Left hindlimb (tissue), 1 donor: ENCODE results near the gene PFDN5.

Experiments used
- DNase-seq: peaks from one replicate; pipeline ENCODE4 v3.0.0-alpha.2; 2018

Gene PFDN5

DNA sequence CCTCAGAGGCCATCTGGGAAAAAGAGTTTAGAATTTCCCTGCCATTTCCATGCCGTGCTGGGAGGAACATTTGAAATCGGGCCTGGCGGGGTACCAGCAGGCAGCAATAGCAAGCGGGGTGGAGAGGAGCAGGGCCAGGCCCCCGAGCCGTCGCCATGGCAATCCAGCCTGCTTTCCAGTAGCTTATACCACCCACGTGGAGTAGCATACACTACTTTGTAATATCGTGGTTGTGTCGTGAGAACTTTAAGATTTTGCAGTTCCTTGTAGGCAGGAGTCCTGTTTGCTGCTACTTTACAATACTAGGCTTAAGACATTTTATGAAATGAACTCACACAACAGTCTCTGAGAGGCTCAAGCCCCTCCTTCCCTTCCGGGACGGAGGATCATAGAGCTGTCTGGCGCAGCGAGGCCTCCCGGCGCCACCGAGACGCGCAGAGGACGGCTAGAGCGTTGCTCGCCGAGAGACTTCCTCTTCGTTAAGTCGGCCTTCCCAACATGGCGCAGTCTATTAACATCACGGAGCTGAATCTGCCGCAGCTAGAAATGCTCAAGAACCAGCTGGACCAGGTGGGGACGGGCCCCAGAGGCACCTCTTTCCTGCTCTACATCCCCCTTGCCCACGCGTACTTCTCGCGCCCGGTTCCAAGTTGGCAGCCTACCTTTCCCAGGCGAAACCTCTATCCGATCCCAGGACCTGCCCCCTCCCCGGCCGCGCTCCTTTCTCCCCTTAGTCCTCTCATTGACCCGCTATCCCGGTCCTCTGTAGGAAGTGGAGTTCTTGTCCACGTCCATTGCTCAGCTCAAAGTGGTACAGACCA is at the start of gene PFDN5:
Gene PFDN5, plus strand, starts transcription at position 473 of the 821 bp plus-strand sequence. Its CDS starts 26 bp downstream, at position 499.
- DNase-seq = peak; percentile 94

DNA sequence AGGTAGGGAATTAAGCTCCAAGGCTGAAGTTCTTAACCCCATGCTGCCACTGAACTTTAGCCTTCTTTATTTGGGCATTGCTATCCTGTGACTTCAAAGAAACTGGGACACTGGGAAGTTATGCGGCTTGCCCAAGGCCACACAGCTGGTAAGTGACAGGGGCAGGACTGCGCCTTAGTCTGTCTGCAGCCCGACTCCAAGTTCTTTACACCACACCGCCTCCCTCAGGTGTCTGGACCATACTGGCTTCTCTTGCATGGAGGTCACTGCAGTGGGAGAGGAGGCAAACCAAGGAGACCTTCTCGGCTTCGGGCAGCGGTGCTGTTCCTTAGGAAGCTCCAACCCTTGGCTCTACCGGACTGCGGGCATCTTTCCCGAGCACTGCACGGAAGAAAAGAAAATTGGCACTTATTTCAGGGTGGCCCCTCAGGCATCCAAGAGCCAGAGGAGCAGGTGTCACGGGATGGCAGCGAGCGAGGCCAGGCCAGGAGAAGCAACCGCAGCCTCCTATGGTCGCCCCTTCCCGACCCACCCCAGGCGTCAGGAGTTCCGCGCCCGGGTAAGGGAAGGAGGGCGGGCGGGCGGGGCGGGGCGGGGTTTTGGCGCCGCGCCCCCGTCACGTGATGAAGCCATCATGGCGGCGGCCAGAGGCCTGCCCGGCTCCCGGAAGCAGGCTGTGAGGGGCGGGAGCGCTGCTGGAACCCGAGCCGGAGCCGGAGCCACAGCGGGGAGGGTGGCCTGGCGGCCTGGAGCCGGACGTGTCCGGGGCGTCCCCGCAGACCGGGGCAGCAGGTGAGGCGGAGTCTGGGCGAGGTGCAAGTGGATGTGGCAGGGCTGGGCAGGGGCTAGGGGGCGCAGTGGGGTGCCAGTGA is 43.6 kb upstream of the PFDN5 start:
- peak; percentile 94 for DNase-seq

DNA sequence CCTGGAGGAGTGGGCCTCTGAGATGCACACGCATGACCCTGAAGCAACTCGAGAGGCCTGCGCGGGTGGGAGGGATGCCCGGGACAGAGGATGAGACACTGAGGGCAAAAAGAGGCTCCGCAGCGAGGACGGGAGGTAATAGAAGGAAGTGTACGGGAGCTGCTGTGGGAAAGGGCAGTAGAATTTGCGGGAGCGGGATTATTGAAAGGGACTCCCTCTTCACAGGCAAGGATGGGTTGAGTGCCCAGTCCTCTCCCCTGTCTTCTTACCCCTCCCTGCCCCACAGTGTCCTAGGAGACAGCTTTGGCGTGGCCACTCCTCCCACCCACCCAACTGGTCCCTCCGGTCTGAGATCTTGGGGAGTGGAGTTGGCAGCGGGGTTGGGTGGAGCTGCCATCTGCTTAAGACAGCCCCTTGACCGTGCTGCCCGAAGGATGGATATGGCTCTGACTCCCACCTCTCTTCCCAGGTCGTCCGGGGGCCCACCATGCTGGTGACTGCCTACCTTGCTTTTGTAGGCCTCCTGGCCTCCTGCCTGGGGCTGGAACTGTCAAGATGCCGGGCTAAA is 42.9 kb upstream of the PFDN5 start:
- DNase-seq = no peak

DNA sequence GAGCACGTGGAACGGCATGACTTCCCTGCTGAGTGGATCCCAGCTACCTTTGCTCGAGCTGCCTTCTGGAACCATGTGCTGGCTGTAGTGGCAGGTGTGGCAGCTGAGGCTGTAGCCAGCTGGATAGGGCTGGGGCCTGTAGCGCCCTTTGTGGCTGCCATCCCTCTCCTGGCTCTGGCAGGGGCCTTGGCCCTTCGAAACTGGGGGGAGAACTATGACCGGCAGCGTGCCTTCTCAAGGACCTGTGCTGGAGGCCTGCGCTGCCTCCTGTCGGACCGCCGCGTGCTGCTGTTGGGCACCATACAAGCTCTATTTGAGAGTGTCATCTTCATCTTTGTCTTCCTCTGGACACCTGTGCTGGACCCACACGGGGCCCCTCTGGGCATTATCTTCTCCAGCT is 42.0 kb upstream of the PFDN5 start:
- no peak for DNase-seq

DNA sequence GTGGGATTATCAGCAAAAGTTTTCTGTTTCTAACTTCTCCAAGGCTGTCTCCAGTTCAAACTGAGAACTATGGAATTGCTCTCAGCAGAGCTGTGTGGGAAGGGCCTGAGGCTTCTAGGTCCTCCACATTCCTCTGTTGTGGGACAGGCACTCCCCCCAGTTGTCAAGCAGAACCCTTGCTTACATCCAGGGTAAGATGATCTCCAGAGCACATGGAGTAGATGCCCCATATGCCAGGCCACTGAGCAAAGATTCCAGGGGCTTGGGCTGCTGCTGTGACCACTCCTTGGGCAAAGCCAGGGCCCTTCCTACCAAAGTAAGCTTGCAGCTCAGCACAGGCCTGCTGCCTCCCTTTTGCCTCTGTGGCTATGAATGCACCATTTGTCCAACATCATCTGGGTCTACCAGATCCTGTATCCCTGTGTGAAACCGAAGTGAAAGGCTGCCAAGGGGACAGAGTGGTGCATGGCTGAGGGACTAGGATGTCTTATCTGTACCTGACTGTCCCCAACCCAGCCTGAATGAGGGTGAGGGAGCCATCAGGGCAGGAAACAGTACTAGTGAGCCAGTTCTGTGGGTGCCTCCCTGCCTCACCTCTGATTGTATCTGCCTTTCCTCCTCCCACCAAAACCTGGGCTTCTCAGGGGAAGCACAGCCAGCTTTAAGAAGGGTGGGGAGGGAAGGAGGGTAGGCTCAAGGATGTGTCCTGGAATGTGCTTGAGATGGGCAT is 40.4 kb upstream of the PFDN5 start:
- no peak for DNase-seq

DNA sequence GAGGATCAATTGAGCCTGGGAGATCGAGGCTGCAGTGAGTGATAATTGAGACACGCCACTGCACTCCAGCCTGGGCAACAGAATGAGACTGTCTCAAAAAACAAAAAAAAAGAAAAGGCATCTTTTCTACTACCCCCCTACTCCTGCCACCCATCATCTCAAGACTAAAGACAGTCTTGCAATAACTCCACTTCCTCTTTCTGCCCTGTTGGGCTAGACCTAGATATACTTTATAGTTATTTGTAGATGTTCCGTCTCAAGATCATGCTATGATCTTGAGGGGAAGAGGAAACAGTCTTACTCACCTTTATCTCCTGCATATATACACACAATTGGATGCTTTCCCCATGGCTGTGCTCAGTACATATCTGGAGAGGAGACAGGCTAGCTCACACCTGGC is 39.3 kb upstream of the PFDN5 start:
- DNase-seq = no peak

DNA sequence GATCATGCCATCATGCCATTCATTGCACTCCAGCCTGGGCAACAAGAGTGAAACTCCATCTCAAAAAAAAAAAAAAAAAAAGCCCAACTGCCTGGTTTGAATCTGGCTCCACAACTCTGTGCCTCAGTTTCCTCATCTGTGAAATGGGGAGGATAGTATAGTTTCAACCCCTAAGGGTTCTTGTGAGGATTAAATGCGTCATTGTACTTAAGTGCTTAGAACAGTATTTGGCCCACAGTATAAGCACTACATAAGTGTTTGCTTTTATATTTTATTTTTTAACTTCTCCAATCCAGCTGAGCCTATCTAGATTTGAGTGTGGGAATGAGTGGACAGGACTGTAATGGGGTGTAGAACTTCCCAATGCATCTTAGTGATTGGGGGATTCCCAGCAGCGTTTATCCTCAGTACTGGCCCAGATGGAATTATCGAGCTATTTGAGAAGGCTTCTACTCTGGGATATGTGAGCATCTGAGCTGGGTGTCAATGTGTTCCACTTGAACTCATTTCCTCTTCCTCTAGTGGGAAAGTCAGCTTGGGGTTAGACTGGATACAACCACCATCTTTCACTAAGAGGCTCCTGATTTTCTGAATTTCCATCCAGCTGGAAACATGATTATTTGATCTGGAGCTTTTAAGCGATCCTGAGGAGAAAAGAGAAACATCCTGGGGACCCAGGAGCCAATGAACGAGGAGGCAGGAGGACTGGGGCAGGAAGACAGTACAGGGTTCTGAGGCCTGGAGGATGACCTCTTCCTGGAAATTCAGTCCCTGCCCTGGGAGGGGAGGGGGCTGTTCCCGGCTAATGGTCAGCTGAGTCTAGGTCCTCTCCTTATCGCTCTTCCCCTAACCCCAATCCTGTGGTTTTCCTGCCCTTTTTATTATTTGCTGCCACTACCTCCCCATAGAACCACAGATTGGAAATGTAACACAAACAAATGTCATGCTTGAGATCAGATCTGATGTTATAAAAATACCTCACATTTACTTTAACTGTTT is 36.5 kb upstream of the PFDN5 start:
- DNase-seq = no peak

DNA sequence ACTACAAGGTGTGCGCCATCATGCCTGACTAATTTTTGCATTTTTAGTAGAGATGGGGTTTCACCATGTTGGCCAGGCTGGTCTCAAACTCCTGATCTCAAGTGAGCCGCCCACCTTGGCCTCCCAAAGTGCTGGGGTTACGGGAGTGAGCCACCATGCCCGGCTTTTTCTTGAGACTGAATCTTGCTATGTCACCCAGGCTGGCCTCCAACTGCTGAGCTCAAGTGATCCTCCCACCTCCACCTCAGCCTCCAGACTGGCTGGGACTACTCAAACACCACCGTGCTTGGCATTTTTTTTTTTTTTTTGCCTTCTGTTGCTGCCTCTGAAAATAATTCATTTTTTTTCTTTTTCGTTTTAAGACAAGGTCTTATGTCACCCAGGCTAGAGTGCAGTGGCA is 35.5 kb upstream of the PFDN5 start:
- no peak for DNase-seq

DNA sequence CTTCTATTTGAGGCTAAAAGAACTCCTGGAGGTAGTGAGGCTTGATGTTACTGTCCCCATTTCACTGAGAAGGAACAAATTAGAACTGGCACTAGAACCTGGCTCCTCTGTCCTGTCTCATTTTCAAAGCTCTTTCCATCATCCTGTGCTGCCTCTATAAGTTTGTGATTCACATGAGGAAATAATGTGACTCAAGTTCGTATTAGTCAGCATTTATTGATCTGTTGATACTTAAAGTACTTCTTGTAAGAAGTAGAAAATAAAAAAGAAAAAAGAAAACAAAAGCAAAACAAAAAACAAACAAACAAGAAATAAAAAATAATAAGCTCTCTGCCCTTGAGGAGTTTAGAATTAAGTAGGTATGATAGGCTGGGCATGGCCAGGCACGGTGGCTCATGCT is 29.6 kb upstream of the PFDN5 start:
- DNase-seq = no peak

DNA sequence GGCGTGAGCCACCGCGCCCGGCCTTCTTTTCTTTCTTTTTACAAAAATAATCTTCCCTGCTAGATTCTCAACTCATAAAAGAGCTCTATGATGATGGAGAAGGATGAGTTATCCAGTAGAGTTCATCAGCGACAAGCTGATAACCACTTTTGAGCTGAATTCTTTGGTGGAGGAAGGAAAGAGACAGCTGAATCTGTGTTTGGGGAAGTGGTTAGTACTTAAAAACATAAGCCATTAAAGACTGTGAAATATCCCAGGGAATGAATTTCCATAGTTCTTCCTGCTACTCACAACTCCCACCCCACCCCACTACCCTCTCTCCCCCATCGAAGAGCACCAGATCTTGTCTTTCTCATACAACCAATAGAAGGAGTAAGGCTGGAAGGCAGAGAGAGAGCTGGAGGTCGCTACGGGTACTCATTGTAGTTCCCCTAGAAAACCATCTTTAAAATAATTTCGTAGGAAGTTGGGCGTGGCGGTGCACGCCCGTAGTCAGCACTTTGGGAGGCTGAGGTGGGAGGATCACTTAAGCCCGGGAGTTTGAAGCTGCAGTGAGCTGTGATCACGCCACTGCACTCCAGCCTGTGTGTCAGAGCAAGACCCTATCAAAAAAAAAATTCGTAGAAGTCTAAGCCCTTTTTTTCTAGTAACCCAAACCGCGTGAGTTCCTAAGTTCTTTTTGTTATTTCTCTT is 27.9 kb upstream of the PFDN5 start:
- no peak for DNase-seq

DNA sequence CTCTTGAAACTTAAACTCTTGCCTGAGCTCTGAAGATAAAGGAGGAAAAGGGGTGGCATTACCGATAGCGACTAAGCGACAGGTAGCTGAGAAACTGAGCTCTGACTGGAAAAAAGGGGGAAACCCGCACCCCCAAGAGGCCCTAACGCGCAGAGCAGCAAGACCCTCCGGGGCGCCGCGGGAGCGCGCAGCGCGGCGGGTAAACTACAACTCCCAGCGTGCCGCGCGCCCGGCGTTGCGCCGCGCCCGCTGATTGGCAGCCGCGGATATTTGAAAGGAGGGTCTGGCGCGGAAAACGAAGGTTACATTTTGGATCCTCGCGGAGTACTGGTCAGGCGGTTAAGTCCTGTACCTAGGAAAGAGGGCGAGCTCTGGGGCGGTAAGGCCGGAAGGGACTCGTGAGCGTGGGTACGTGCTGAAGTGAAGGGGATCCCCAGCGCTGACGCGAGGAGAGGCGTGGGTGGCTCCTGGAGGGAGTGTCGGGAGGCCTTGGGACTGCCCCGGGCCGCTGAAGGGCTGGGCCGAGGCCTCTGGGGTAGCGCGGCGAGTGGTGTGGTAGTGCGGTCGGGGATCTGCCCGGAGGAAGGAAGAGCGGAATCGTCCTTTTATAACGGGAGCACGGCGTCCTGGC is 27.2 kb upstream of the PFDN5 start, which contains the start of gene ESPL1:
Gene ESPL1, plus strand, starts transcription at position 301 of the 631 bp plus-strand sequence. CDS start 468 bp downstream, outside the sequence.
- peak; percentile 88 for DNase-seq

DNA sequence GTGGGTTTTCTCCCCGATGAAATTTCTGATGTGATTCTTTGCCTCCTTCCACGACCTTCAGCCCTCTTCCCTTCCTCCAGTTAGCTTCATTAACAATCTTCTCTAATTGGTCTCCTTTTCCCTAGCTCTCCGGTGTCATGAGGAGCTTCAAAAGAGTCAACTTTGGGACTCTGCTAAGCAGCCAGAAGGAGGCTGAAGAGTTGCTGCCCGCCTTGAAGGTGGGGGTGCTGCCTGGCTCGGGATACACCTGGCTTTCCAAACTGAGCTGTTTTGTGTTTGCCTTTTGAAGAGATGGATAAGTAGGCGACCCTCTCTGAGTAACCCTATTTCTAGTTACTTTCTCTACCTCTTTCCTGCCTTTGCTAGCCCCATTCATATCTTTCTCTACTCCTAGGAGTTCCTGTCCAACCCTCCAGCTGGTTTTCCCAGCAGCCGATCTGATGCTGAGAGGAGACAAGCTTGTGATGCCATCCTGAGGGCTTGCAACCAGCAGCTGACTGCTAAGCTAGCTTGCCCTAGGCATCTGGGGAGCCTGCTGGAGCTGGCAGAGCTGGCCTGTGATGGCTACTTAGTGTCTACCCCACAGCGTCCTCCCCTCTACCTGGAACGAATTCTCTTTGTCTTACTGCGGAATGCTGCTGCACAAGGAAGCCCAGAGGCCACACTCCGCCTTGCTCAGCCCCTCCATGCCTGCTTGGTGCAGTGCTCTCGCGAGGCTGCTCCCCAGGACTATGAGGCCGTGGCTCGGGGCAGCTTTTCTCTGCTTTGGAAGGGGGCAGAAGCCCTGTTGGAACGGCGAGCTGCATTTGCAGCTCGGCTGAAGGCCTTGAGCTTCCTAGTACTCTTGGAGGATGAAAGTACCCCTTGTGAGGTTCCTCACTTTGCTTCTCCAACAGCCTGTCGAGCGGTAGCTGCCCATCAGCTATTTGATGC is 26.4 kb upstream of the PFDN5 start:
- DNase-seq = no peak

DNA sequence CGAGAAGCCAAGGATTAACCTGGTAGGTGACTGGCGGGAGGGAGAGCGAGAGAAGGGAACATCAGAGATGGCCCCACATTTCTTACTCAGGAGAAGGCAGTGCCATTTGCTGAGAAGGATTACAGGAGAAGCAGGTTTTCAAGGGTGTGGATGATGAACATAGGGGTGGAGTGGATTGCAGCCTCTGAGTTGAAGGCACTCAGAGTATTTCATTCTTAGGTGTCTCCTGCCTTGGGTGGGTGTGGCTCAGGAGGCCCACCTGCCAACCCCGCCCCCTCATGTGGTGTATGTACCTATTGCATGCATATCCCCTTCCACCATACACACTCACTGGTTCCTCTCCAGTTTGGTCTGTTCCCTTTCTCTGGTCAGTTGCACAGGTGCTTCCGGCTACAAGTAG is 20.9 kb upstream of the PFDN5 start:
- DNase-seq = no peak

DNA sequence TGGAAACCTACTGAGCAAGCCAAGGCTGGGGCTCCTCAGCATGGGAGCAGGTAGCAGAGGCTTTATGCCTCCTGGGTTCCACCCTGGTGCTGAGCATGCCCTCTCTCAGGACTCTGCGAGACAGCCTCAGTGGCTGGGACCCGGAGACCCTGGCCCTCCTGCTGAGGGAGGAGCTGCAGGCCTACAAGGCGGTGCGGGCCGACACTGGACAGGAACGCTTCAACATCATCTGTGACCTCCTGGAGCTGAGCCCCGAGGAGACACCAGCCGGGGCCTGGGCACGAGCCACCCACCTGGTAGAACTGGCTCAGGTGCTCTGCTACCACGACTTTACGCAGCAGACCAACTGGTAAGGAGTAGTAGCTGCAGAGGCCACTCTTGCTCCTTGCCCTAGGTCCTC is 18.8 kb upstream of the PFDN5 start:
- no peak for DNase-seq

DNA sequence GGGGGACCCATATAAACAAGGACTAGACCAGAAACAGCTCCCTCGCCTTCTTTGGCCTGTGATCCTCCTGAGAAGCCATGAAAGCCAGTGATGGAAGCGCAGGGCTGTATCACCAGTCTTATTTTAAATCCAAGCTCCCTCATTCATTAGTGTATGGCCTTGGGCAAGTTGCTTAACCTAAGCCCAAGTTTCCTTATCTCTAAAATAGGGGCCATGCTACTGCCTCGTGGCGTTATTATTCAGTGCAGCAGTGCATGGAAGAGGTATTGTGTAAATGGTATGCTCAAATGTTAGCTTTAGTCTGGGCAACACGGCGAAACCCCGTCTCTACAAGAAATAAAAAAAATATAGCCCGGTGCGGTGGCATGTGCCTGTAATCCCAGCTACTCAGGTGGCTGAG is 17.4 kb upstream of the PFDN5 start:
- DNase-seq = no peak

DNA sequence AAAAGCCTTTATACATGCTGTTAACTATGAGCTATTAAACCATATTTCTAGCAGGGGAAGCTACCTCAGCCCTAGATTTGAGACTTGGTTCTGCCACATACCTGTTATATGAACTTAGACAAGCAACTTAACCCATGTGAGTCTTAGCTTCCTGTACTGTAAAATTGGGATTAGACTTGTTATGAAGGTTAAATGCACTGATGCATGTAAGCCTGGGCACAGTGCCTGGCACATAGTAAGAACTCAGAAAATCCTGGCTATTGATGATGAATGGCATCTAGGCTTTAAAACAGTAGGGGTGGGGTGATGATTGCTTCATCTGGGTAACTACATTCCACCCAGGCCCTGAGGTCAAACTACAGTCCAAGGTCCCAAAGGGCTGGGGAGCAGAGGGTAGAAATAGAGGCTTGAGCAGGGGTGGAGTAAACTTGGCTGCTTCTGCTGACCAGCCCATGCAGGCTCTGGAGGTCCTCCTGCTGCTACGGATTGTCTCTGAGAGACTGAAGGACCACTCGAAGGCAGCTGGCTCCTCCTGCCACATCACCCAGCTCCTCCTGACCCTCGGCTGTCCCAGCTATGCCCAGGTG is 16.0 kb upstream of the PFDN5 start:
- DNase-seq = no peak

DNA sequence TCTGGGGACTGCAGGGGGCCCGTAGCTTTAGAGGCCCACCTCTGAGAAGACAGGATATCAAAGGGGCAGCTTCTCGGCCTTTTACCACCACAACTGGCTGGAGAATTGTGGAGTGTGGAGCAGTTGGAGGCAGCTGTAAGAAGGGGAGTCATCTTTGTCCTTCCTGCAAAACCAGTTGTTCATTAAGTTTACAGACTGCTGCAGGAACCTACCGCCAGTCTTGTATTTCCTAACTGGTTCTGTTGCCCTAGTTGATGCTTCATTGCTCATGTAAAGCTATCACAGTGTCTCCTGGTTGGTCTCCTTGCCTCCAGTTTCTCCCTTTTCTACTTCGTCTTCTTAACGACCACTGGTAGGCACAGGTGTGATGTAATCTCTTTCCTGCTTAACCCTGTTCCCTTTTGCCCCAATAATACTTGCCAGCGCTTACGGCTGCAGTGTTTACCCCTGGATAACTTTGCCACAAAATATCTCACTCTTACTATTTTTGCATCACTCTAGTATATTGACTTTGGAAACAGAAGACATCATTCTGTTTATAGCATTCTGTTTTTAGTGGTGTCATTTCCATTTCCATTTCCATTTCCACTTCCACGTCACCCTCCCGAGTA is 15.3 kb upstream of the PFDN5 start:
- no peak for DNase-seq

DNA sequence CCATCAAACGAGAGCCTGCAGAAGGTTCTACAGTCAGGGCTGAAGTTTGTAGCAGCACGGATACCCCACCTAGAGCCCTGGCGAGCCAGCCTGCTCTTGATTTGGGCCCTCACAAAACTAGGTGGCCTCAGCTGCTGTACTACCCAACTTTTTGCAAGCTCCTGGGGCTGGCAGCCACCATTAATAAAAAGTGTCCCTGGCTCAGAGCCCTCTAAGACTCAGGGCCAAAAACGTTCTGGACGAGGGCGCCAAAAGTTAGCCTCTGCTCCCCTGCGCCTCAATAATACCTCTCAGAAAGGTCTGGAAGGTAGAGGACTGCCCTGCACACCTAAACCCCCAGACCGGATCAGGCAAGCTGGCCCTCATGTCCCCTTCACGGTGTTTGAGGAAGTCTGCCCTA is 8.9 kb upstream of the PFDN5 start:
- DNase-seq = no peak
